HG03469 (cell line): ENCODE results near the gene CHRNB2.

Source experiments
- ATAC-seq: cut with Tn5 transposase; IDR thresholded peaks from one replicate; pipeline ENCODE4 v1.9.1; 2021; ENCODE audit warnings: mild to moderate bottlenecking, moderate library complexity, moderate number of reproducible peaks; ENCODE audit not compliant: unreplicated experiment

CHRNB2 gene

DNA sequence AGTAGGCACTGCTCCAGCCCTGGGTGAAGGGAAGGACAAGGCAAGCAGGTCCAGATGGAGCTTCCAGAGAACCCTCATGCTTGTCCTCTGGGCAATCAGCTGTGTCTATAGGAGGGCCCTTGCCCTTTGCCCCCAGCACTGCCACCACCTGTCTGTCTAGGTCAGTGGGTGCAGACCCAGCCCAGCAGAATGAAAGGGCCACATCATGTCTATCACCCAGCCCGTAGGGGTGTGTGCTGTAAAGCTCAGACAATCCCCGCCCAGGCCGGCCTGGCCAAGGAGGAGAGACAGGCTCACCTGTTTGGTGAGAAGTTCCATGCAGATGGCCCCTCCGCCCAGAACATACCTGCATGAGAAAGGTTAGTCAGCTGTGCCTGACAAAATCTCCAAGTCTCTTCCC lies 16.1 kb upstream of the CHRNB2 start:
- ATAC-seq, result no peak

- ATAC-seq, result no peak
These were observed 15.5 kb upstream of the CHRNB2 start for GRCh38 chr1:154552036-154552435.

DNA sequence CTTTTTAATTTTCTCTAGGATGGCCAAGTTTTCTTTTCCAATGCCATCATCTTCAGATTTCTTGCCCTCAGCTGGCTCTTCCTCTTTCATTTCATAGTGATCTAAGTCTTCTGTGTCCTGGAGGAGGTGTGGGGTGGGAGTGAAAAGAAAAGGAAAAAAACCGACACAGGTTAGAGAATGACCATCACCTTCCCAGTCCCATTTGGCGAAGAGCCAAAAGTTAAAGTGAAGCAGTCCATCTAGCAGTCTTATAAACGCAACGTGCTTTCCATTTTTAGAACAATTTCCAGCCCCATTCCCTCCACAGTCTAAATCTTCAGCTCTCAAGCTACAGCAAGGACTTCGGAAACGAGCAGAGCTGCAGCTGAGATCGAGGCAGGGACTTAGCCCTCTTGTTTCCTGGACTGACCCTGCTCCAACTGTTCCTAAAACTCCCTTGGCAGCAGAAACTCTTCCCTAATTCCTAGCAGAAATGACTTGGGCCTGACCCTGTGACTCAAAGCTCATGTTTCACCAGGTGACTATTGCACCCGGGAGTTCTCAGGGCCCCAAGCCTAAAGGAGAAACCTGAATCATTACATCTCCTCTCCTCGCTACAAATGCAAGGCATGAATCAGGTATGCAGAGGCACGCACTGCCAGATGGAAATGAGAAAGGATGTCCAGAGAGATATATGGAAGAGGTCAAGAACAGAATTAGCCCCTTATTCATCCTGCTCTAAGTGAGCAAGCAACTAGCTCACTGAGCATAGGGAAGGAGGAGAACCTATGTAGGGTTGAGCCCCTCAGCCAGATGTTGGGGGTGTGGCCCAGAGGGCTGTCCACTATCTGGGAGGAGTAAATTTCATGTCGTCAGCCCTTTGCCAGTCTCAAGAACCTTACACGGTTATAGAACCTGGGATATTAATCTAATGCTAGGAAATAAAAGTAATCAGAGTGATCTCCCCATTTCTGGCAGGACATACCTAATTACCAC lies 14.2 kb upstream of the CHRNB2 start:
- no peak for ATAC-seq

DNA sequence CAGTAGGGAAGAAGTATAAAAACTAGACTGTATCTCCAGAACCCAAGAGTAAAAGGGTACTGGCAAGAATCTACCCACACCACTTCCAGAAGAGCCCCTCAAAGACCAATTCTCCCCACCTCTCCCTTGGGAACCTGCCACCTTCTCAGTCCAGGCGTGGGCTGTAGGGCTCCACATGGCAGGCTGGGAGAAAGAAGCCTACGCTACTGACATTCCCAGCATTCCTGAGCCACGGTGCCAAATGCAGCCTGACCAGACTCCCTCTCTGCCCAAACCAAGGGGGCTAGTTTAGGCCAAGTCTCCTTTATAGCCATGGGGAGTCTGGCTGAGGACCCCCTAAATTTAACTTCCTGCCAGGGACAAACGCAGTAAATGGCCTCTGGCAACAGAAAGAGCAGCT lies 11.2 kb upstream of the CHRNB2 start:
- ATAC-seq, result no peak

- no peak for ATAC-seq
These were observed 10.2 kb upstream of the CHRNB2 start for GRCh38 chr1:154557248-154557938.

DNA sequence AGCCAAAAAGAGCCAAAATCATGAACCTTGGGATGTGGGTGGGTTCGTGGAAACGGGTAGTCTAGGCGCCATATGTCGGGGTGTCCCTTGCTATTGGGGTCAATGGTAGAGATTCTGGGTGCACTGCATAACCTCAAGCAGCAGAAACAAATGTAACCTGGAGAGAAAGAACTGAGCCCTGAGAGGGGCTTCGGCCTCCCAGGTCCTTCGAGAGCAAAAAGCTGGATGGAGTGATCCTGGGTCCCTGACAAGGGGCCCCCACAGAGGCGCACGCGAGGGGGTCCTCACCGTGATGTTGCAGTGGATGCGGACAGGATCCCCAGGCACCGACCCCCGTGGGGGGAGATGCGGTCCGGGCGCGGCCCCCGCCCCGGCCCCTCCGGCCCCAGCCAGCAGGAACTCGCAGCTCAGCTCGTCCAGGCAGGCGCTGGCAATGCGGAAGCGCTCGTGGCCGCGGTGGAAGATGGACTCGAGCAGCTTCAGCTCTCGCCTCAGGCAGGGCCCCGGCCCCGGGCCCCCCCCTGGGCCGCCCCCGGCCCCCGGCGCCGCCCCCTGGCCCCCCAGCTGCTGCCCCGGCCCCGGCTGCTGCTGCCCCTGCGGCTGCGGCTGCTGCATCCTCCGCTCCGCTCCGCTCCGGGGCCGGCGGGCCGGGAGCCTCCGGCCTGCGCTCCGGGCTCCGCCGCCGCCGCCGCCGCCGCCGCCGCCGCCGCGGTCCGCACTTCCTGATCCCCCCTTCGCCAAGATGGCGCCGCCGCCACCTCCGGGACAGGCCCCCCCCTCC lies 9.4 kb upstream of the CHRNB2 start, which contains the start of gene UBE2Q1:
Gene UBE2Q1, minus strand, starts transcription at position 724 of the 781 bp plus-strand sequence. Its CDS starts 109 bp downstream, at position 615.
- ATAC-seq, result peak; percentile 16

GRCh38 chr1:154558720-154559465 lies 8.7 kb upstream of the CHRNB2 start:
- ATAC-seq, result peak; percentile 75

- peak; percentile 31 for ATAC-seq
These were observed 8.0 kb upstream of the CHRNB2 start for GRCh38 chr1:154559466-154560044.

DNA sequence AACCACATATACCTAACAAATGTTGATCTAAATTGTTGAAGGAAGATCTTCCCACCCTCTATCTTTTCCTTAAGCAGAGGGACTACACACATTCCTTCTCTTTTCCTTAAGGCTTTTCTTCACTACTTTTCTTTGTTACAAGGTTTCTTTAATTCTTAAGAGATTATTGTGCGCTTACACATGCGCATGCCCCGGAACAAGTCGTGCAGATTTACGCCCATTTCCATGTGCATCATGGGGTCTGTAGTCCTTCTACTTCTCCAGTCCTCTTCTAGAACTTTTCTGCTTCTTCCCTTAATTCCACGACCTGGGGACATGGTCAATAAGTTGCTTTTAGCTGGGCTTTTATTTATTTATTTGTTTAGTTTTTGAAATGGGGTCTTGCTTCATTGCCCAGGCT lies 1.7 kb upstream of the CHRNB2 start:
- ATAC-seq, result no peak

DNA sequence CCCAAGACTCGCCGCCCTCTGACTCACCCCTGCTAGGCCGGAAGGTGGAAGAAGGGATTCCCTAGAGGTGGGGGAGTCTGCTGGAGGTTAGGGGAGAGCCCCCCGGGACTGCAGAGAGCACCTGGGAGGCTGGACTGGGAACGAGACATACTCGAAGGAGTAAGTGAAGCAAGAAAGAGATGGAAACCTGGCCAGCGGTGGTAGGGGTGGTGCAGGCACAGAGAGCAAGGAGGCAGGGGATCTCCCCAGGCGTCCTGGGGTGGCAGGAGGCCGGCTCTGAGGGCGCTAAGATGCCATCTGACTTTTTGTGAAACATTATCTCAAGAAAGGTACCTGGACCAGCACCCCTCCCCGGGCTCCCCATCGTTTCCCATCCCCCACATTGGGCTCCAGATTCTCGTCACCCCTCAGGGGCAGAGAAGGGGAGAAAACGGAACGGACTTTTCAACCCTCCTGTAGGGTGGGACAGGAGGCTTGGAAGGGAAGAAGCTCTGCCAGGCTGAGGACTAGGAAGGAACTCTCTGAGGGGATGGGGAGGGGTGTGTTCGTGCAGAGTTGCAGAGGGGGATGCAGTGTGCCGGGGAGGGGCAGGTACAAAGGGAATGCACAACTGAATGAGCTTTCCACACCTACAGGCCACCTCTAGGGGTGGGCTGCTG lies 708 bp downstream of the CHRNB2 start:
- no peak for ATAC-seq

GRCh38 chr1:154571244-154571963 lies 3.8 kb downstream of the CHRNB2 start:
- no peak for ATAC-seq

GRCh38 chr1:154571964-154572288 lies 4.3 kb downstream of the CHRNB2 start:
- ATAC-seq, result no peak

DNA sequence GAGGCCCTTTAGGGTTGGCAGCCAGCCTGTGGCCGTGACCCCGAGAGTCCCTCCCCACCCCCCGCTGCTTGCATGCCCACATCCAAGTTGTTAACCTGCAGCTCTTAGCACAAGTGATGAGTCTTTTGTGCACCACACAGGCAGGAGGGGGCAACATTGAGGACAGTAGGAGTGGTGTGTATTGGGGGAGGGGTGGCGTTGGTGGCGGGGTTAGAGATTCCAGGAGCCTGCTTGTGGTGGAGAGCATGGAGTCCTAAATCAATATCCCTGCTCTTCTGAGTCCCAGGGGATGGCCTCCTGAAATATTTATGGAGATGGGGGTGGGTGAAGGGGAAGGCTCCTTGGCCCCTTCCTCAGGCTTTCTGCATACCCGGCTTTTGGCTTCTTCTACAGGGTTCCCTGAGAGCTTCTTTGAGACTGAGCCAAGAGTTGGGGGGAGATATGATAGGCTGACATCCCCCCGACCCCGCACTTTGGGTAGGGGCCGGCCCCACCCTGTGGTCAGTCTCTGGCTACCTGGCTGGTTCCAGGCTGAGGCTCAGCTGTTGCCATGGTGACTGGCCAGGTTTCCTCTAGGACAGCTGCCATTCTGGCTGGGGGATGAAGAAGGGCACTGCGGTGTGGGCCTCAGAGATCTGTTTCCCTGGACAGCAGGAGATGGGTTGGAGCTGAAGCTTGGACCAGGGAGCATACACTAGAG lies 5.0 kb downstream of the CHRNB2 start:
- no peak for ATAC-seq

DNA sequence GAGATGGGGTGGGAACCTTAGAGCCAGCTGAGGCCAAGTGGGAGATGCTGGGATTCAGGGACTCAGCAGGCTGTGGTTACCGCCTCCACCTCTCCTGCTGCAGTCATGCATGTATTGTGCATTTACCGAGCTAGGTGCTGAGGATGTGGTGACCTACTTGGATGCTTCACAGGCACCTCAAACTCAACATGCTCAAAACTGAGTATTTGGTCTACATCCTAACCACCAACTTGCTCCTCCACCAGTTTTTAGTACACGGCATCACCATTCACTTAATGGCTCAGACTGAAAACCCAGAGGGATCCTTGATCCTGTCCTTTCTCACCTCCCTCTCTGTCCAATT lies 5.6 kb downstream of the CHRNB2 start:
- no peak for ATAC-seq

GRCh38 chr1:154574716-154575115 lies 7.1 kb downstream of the CHRNB2 start:
- no peak for ATAC-seq

DNA sequence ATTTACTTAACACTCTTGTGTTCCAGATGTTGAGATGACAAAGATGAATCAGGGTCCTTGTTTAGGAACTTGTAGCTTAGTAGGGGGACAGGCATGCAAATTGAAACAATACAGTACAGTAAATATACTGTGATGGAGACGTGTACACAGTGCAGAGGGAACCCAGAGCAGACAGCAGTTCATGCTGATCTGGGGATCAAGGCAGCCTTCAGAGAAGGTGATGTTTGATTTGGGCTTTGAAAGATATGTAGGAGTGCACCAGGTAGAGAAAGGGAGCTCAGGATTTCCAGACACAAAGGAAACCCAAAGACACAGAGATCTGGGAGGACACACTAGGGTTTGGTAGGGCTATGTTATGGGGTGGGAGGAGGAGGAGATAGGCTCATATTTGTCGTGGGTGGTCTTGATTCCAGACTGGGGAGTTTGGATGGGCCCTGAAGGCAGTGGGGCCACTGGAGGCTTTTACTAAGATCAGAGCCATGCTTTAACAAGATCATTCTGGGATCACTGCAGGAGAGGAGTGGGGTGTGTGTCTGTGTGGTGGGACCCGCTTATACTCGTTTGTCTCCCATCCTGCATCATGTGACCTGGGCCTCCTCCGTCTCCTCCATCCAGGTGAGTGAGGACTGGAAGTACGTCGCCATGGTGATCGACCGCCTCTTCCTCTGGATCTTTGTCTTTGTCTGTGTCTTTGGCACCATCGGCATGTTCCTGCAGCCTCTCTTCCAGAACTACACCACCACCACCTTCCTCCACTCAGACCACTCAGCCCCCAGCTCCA lies 7.8 kb downstream of the CHRNB2 start:
- no peak for ATAC-seq

- ATAC-seq, result no peak
These were observed 8.5 kb downstream of the CHRNB2 start for GRCh38 chr1:154575951-154576566.
